ENCODE data around the gene CHGA.

- TF ChIP-seq FOXA1 (IDR thresholded peaks at IDR 0.05) (no peak), JUND (IDR thresholded peaks at IDR 0.05) (no peak), RAD21 (IDR thresholded peaks at IDR 0.05) (no peak), NR2F2 (IDR thresholded peaks at IDR 0.05) (no peak), REST (IDR thresholded peaks at IDR 0.05) (no peak), HNF4A (conservative IDR thresholded peaks at IDR 0.05) (no peak), YY1 (IDR thresholded peaks at IDR 0.05) (no peak), GABPA (IDR thresholded peaks at IDR 0.05 in 1 of 2, conservative IDR thresholded peaks at IDR 0.05 in 1 of 2) (no peak), EGR1 (IDR thresholded peaks at IDR 0.05; ENCODE audit: low read depth in 2 of 2) (no peak), SP1 (IDR thresholded peaks at IDR 0.05) (no peak), MAX (IDR thresholded peaks at IDR 0.05) (no peak), TAF1 (conservative IDR thresholded peaks at IDR 0.05) (no peak)
- TF ChIP-seq, protein P1, sequence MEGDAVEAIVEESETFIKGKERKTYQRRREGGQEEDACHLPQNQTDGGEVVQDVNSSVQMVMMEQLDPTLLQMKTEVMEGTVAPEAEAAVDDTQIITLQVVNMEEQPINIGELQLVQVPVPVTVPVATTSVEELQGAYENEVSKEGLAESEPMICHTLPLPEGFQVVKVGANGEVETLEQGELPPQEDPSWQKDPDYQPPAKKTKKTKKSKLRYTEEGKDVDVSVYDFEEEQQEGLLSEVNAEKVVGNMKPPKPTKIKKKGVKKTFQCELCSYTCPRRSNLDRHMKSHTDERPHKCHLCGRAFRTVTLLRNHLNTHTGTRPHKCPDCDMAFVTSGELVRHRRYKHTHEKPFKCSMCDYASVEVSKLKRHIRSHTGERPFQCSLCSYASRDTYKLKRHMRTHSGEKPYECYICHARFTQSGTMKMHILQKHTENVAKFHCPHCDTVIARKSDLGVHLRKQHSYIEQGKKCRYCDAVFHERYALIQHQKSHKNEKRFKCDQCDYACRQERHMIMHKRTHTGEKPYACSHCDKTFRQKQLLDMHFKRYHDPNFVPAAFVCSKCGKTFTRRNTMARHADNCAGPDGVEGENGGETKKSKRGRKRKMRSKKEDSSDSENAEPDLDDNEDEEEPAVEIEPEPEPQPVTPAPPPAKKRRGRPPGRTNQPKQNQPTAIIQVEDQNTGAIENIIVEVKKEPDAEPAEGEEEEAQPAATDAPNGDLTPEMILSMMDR (IDR thresholded peaks at IDR 0.05; ENCODE audit: low read depth, low read length, missing input control), result no peak
- TF ChIP-seq, protein P2, sequence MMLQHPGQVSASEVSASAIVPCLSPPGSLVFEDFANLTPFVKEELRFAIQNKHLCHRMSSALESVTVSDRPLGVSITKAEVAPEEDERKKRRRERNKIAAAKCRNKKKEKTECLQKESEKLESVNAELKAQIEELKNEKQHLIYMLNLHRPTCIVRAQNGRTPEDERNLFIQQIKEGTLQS (IDR thresholded peaks at IDR 0.05), result no peak
These were observed 12.5 kb downstream of the CHGA start for GRCh38 chr14:92935446-92935845.

Measured in liver (tissue), 3 donors.